DND-41 (cell line): Measurements from ENCODE around the gene TRAF2.

Experiments used
- EZH2 ChIP-seq: IDR thresholded peaks from 3 replicates; pipeline ENCODE4 v1.6.1; 2012; ENCODE audit warnings: borderline replicate concordance, low read depth, mild to moderate bottlenecking, moderate library complexity, low read length, inconsistent platforms; ENCODE audit not compliant: severe bottlenecking
- TF ChIP-seq, protein P1 (sequence below): IDR thresholded peaks from 2 replicates; pipeline ENCODE4 v1.5.1; 2012; ENCODE audit warnings: borderline replicate concordance, low read length, moderate library complexity, mild to moderate bottlenecking; ENCODE audit not compliant: poor library complexity, severe bottlenecking; ENCODE audit errors: extremely low read depth

DNA sequence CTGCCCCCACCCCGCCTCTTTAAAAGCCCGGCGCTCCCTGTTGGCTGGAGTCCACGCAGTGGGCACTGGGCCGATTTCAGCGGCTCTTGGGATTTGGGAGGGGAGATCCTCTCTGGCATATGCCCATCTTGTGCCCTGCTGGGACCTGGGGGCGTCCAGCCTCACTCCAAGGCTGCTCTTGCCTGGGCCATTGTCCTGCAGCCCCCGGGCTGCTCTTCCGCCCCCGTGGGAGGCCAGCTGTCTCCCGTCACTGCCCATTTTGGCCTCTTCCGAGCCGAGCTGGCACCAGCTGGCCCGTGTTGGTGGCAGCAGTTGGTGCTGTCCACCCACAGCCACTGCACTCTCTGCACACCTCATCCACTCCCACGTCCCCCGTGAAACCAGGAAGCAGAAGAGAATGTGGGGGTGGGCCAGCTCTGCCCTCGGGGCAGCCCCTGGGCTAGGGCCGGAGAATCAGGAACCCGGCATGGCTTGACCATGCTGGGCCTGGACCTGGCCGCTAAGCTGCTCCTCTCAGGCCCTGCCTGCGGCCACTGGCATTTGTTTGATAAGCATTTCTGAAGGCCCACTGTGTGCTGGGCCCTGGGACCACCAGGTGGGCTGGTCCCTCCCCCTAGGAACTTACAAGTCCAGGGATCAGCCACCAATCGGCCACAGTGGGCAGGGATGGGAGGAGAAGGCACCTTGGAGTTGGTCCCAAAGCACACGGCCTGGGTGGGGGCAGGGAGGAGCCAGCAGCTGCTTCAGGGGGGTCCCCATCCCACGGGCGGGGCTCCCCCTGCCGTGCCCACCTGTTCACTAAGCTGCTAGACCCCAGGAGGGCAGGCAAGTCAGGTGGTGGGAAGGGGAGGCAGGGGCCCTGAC lies 60.9 kb downstream of the TRAF2 start:
- TF ChIP-seq, protein P1, sequence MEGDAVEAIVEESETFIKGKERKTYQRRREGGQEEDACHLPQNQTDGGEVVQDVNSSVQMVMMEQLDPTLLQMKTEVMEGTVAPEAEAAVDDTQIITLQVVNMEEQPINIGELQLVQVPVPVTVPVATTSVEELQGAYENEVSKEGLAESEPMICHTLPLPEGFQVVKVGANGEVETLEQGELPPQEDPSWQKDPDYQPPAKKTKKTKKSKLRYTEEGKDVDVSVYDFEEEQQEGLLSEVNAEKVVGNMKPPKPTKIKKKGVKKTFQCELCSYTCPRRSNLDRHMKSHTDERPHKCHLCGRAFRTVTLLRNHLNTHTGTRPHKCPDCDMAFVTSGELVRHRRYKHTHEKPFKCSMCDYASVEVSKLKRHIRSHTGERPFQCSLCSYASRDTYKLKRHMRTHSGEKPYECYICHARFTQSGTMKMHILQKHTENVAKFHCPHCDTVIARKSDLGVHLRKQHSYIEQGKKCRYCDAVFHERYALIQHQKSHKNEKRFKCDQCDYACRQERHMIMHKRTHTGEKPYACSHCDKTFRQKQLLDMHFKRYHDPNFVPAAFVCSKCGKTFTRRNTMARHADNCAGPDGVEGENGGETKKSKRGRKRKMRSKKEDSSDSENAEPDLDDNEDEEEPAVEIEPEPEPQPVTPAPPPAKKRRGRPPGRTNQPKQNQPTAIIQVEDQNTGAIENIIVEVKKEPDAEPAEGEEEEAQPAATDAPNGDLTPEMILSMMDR = no peak
- no peak for TF ChIP-seq EZH2
